GM12873 (cell line): ENCODE results near the gene RAD52.

Source experiments
- CTCF ChIP-seq: IDR thresholded peaks from 2 replicates; pipeline ENCODE4 v1.5.1; 2012; ENCODE audit warnings: low read depth, mild to moderate bottlenecking, moderate library complexity, low read length, control low read depth; ENCODE audit not compliant: insufficient read depth; ENCODE audit errors: missing control alignments

The RAD52 gene

GRCh38 chr12:894226-894625 lies 55.3 kb downstream of the RAD52 start:
- no peak for TF ChIP-seq CTCF

- no peak for TF ChIP-seq CTCF
These were observed 63.3 kb downstream of the RAD52 start for GRCh38 chr12:886206-886605.

- TF ChIP-seq CTCF, result no peak
These were observed 63.8 kb downstream of the RAD52 start for GRCh38 chr12:885701-886100.

- TF ChIP-seq CTCF, result no peak
These were observed 64.6 kb downstream of the RAD52 start for GRCh38 chr12:884746-885414.

GRCh38 chr12:880656-881055 lies 68.8 kb downstream of the RAD52 start:
- no peak for TF ChIP-seq CTCF

- no peak for TF ChIP-seq CTCF
These were observed 69.9 kb downstream of the RAD52 start for GRCh38 chr12:879641-880040.

- TF ChIP-seq CTCF, result no peak
These were observed 75.5 kb downstream of the RAD52 start for GRCh38 chr12:873954-874353.

- no peak for TF ChIP-seq CTCF
These were observed 79.1 kb downstream of the RAD52 start for GRCh38 chr12:870378-870777.
